GM12864 (cell line): ENCODE measurements around the gene RNF40.

ENCODE experiments used
- DNase-seq: peaks from one replicate; pipeline ENCODE4 v3.0.0-alpha.2; 2011; ENCODE audit warnings: low read depth
- H3K4me3 ChIP-seq: 2 replicates; pipeline ENCODE4 v1.5.1; 2011; ENCODE audit warnings: mild to moderate bottlenecking, low read depth, low read length, control low read depth
- CTCF ChIP-seq: IDR thresholded peaks from 2 replicates; pipeline ENCODE4 v1.5.1; 2011; ENCODE audit warnings: low read depth, mild to moderate bottlenecking, moderate library complexity, low read length, control low read depth, inconsistent platforms; ENCODE audit errors: missing control alignments

Gene RNF40

GRCh38 chr16:30775392-30776188 is 13.5 kb downstream of the RNF40 start:
- no peak for TF ChIP-seq CTCF
- H3K4me3 ChIP-seq = peak overlapping the region; percentile 69
- DNase-seq = peak; percentile 30

- H3K4me3 ChIP-seq = no peak overlapping the region
- TF ChIP-seq CTCF = no peak
- no peak for DNase-seq
Observed at GRCh38 chr16:30777591-30778297, 15.6 kb downstream of the RNF40 start.

GRCh38 chr16:30778549-30779244 is 16.6 kb downstream of the RNF40 start:
- H3K4me3 ChIP-seq = no peak overlapping the region
- DNase-seq = no peak
- TF ChIP-seq CTCF = no peak

GRCh38 chr16:30779596-30779995 is 17.5 kb downstream of the RNF40 start:
- DNase-seq = no peak
- no peak for TF ChIP-seq CTCF

GRCh38 chr16:30780021-30780420 is 17.9 kb downstream of the RNF40 start:
- no peak for TF ChIP-seq CTCF
- no peak overlapping the region for H3K4me3 ChIP-seq
- DNase-seq = no peak

More at GRCh38 chr16:30779596-30779995, 17.5 kb downstream of the RNF40 start:
- no peak overlapping the region for H3K4me3 ChIP-seq

GRCh38 chr16:30780549-30780948 is 18.4 kb downstream of the RNF40 start:
- no peak for TF ChIP-seq CTCF
- DNase-seq = no peak

More at GRCh38 chr16:30780549-30780948, 18.4 kb downstream of the RNF40 start:
- no peak overlapping the region for H3K4me3 ChIP-seq
